ENCODE data around the gene STK32C.

DNA sequence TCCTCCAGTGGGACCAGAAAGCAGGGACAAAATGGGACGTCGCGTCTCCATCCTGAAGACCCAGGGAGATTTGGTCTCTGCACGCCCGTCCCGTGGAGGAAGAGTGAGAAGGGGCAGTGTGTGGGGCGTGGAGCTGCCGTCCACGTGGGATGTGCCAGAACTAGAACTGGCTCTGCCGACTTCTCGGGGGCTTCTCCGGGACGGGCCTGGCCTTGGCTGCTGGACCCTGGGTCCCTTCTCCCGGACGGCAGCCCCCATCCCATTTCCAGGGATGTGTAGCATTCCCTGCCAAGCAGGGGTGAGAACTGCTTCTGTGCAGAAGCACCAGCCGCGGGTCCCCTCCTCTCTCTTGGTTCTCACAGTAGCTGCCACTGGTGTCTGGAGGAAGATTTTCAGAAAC is 139.8 kb downstream of the STK32C start:
- TF ChIP-seq EZH2 (IDR thresholded peaks at IDR 0.05; ENCODE audit: insufficient read depth, poor library complexity, severe bottlenecking), result no peak
- TF ChIP-seq EZH2phosphoT487 (IDR thresholded peaks at IDR 0.05; ENCODE audit: insufficient read depth, low read depth), result no peak

All from GM23248 (cell line).